Measurements from ENCODE around the gene CDCA8. TPM values are rescaled to one million over a fixed set of nuclear protein-coding genes. Genes with fewer than 3 reads are reported as not detected.
"Not testable (repeated sequence)": the region's sequence is repeated elsewhere in the genome, so short reads cannot be mapped to it uniquely, and the experiment has no call there.

Gene CDCA8
- total and polyA plus RNA-seq, 8 donors = 0.89 to 5.5 (median 3.0) TPM; not detected in 2

- 92 to 95% (median 93%) methylated on average over 3 of the region's 3 CpGs for WGBS, 5 donors
- peaks cover 12 to 31% (median 23%) of the 10 kb centered on the region in 4 donors for H3K4me1 ChIP-seq
- H3K27ac ChIP-seq = no peak overlapping the region
- TF ChIP-seq EP300 (IDR thresholded peaks at IDR 0.05) (no peak), POLR2AphosphoS5 (IDR thresholded peaks at IDR 0.05) (no peak), POLR2A (IDR thresholded peaks at IDR 0.05) (no peak), CTCF (IDR thresholded peaks at IDR 0.05) (no peak)
- H3K4me3 ChIP-seq = no peak overlapping the region
- no peaks in the 10 kb centered on the region for H3K9me3 ChIP-seq
- intact Hi-C loops (cut with DNase I; ENCODE audit: low total_unique reads) = no loop called here
- H3K36me3 ChIP-seq = peaks cover 30 to 64% (median 61%) of the 10 kb centered on the region in 4 donors
- no peaks in the 10 kb centered on the region for H3K27me3 ChIP-seq
- no peak for DNase-seq
These were observed 6.6 kb upstream of the CDCA8 start for GRCh38 chr1:37685722-37686121.

GRCh38 chr1:37687764-37688163 lies 4.6 kb upstream of the CDCA8 start:
- H3K4me3 ChIP-seq; H3K9me3 ChIP-seq; intact Hi-C loops (cut with DNase I; ENCODE audit: low total_unique reads); H3K27ac ChIP-seq; H3K27me3 ChIP-seq; DNase-seq: not testable (repeated sequence)
- Histone ChIP-seq H3K4me1 (peaks cover 24 to 44% (median 37%) of the 10 kb centered on the region in 4 donors), H3K36me3 (peaks cover 29 to 56% (median 51%) of the 10 kb centered on the region in 4 donors)
- 86 to 96% (median 92%) methylated on average over 2 of the region's 2 CpGs for WGBS, 5 donors

- no peaks in the 10 kb centered on the region for H3K27me3 ChIP-seq
These were observed 3.4 kb upstream of the CDCA8 start for GRCh38 chr1:37688926-37689325.

GRCh38 chr1:37691497-37692077 lies 729 bp upstream of the CDCA8 start:
- peaks cover 1 to 22% (median 15%) of the 10 kb centered on the region in 4 donors for H3K36me3 ChIP-seq
- no peaks in the 10 kb centered on the region for H3K27me3 ChIP-seq
- H3K9me3 ChIP-seq = no peaks in the 10 kb centered on the region
- WGBS, 5 donors = 1 to 7% (median 1%) methylated on average over 10 to 45 of the region's 45 CpGs
- peak overlapping the region; percentile 82 to 91 (median 90) for H3K27ac ChIP-seq
- peak; percentile 59 to 78 for DNase-seq
- intact Hi-C loops (cut with DNase I; ENCODE audit: low total_unique reads) = no loop called here
- peak overlapping the region; percentile 78 to 98 (median 94) for H3K4me3 ChIP-seq
- TF ChIP-seq POLR2AphosphoS5 (IDR thresholded peaks at IDR 0.05) (no peak), CTCF (IDR thresholded peaks at IDR 0.05) (peak in 1 of 7 experiments; percentile 22), POLR2A (IDR thresholded peaks at IDR 0.05) (no peak), EP300 (IDR thresholded peaks at IDR 0.05) (no peak)
- H3K4me1 ChIP-seq = peaks cover 28 to 54% (median 42%) of the 10 kb centered on the region in 4 donors

More at GRCh38 chr1:37688926-37689325, 3.4 kb upstream of the CDCA8 start:
- WGBS, 5 donors = 74 to 90% (median 78%) methylated on average over 4 of the region's 4 CpGs
- Histone ChIP-seq H3K36me3 (peaks cover 22 to 44% (median 39%) of the 10 kb centered on the region in 4 donors), H3K27ac (peak overlapping the region in 2 of 5 donors; percentile 70 to 90), H3K9me3 (no peaks in the 10 kb centered on the region), H3K4me1 (peaks cover 28 to 54% (median 42%) of the 10 kb centered on the region in 4 donors), H3K4me3 (peak overlapping the region in 3 of 4 donors; percentile 92 to 98 (median 95))
- DNase-seq = no peak
- intact Hi-C loops (cut with DNase I; ENCODE audit: low total_unique reads) = no loop called here
- TF ChIP-seq POLR2AphosphoS5 (IDR thresholded peaks at IDR 0.05) = no peak
- TF ChIP-seq CTCF (IDR thresholded peaks at IDR 0.05) = no peak
- TF ChIP-seq POLR2A (IDR thresholded peaks at IDR 0.05) = no peak
- TF ChIP-seq EP300 (IDR thresholded peaks at IDR 0.05) = no peak

GRCh38 chr1:37692834-37693175 lies 489 bp downstream of the CDCA8 start:
- Histone ChIP-seq H3K36me3 (peaks cover 0 to 10% (median 3%) of the 10 kb centered on the region in 4 donors), H3K27me3 (no peaks in the 10 kb centered on the region), H3K27ac (peak overlapping the region in 4 of 5 donors; percentile 53 to 91 (median 86)), H3K9me3 (no peaks in the 10 kb centered on the region), H3K4me3 (peak overlapping the region; percentile 78 to 98 (median 94)), H3K4me1 (peaks cover 28 to 48% (median 40%) of the 10 kb centered on the region in 4 donors)
- 1 to 3% (median 1%) methylated on average over 9 to 16 of the region's 16 CpGs for WGBS, 5 donors
- intact Hi-C loops (cut with DNase I; ENCODE audit: low total_unique reads) = no loop called here
- TF ChIP-seq CTCF (IDR thresholded peaks at IDR 0.05) = no peak
- no peak for TF ChIP-seq POLR2A (IDR thresholded peaks at IDR 0.05)
- no peak for TF ChIP-seq EP300 (IDR thresholded peaks at IDR 0.05)
- no peak for DNase-seq

Measured in stomach (tissue), 9 donors.